Sigmoid colon (tissue), 4 donors: ENCODE data around the gene NPPA.

ENCODE experiments used
- CTCF ChIP-seq, 4 experiments: fragments of 450-650 bp in 3 of 4; fragments of 200-600 bp in 1 of 4; IDR thresholded peaks; one replicate each; pipeline ENCODE4 v1.5.1; 2016 to 2019; ENCODE audit warnings: antibody characterized with exemption in 4 of 4, mild to moderate bottlenecking in 3 of 4, moderate library complexity in 2 of 4
- EP300 ChIP-seq, 4 donors: sonication (generic); formaldehyde crosslinking; IDR thresholded peaks; one replicate each; pipeline ENCODE4 v1.6.1; 2017; ENCODE audit warnings: antibody characterized with exemption in 4 of 4
- POLR2A ChIP-seq, 2 donors: fragments of 450-650 bp; IDR thresholded peaks; one replicate each; pipeline ENCODE4 v1.6.1; 2016; ENCODE audit warnings: antibody characterized with exemption in 2 of 2, mild to moderate bottlenecking in 2 of 2, moderate library complexity in 2 of 2
- POLR2AphosphoS5 ChIP-seq, 4 donors: sonication (generic); formaldehyde crosslinking; IDR thresholded peaks; one replicate each; pipeline ENCODE4 v1.6.1; 2017; ENCODE audit warnings: antibody characterized with exemption in 4 of 4

GRCh38 chr1:11891433-11892186 lies 44.0 kb upstream of the NPPA start:
- TF ChIP-seq POLR2A (IDR thresholded peaks at IDR 0.05) = no peak
- no peak for TF ChIP-seq POLR2AphosphoS5 (IDR thresholded peaks at IDR 0.05)
- no peak for TF ChIP-seq CTCF (IDR thresholded peaks at IDR 0.05)
- no peak for TF ChIP-seq EP300 (IDR thresholded peaks at IDR 0.05)
